BLaER1 (cell line): ENCODE data around the gene PLTP.

ENCODE experiments used
- H3K27ac ChIP-seq: shearing (Covaris generic); formaldehyde crosslinking; 2 replicates; pipeline ENCODE4 v1.8.1; 2022
- H3K27me3 ChIP-seq: shearing (Covaris generic); formaldehyde crosslinking; 2 replicates; pipeline ENCODE4 v1.8.1; 2022
- H3K36me3 ChIP-seq: shearing (Covaris generic); formaldehyde crosslinking; 2 replicates; pipeline ENCODE4 v1.8.1; 2022
- H3K4me1 ChIP-seq: shearing (Covaris generic); formaldehyde crosslinking; 2 replicates; pipeline ENCODE4 v1.8.1; 2022
- H3K4me2 ChIP-seq: shearing (Covaris generic); formaldehyde crosslinking; 2 replicates; pipeline ENCODE4 v1.8.1; 2022
- H3K4me3 ChIP-seq: shearing (Covaris generic); formaldehyde crosslinking; 2 replicates; pipeline ENCODE4 v1.8.1; 2022
- H3K9ac ChIP-seq: shearing (Covaris generic); formaldehyde crosslinking; 2 replicates; pipeline ENCODE4 v1.8.1; 2022
- H3K9me3 ChIP-seq: shearing (Covaris generic); formaldehyde crosslinking; 2 replicates; pipeline ENCODE4 v1.8.1; 2022
- H4K20me1 ChIP-seq: shearing (Covaris generic); formaldehyde crosslinking; 2 replicates; pipeline ENCODE4 v1.8.1; 2022
- Cebpa-rat ChIP-seq: shearing (Covaris generic); IDR thresholded peaks from 2 replicates; pipeline ENCODE4 v1.8.1; 2022

Gene PLTP

DNA sequence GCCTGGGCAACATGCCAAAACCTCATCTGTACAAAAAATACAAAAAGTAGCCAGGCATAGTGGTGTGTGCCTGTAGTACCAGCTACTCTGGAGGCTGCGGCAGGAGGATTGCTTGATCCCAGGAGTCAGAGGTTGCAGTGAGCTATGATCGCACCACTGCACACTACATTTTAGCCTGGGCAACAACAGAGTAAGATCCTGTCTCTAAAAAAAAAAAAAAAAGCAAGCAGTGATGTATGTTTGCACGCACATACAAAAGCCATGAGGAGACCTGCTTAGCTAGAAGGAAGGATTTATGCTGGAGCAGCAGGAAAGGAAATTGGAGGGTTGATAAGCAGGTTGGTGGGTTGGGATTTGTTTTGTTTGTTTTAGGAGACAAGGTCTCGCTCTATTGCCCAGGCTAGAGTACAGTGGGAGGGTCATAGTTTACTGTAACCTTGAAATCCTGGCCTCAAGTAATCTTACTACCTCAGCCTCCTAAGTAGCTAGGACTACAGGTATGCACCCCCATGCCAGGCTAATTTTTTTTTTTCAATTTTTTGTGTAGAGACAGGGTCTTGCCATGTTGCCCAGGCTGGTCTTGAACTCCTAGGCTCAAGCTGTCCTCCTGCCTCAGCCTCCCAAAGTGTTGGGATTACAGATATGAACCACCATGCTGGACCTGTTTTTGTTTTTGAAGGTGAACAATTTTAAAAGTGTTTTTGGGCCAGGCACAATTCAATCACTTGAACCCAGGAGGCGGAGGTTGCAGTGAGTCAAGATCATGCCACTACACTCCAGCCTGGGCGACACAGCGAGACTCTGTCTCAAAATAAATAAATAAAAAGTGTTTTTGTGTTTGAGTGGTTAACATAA lies 50.5 kb downstream of the PLTP start:
- H3K4me2 ChIP-seq = peak overlapping the region; percentile 4; the same call in 1 of the 2 replicates
- H3K27me3 ChIP-seq = no peaks in the 10 kb centered on the region
- no peak overlapping the region for H3K27ac ChIP-seq
- H3K9ac ChIP-seq = no peak overlapping the region
- peaks cover 27% of the 10 kb centered on the region for H3K4me1 ChIP-seq
- 0 out of 2 replicates have a peak, but pooled peaks cover 5% of the 10 kb centered on the region for H3K36me3 ChIP-seq
- H3K4me3 ChIP-seq = no peak overlapping the region
- H4K20me1 ChIP-seq = 0 out of 2 replicates have a peak, but pooled peaks cover 10% of the 10 kb centered on the region
- no peaks in the 10 kb centered on the region for H3K9me3 ChIP-seq
- TF ChIP-seq Cebpa-rat = no peak

- H3K4me2 ChIP-seq = peak overlapping the region; percentile 4; the same call in 1 of the 2 replicates
- no peak overlapping the region for H3K9ac ChIP-seq
- H3K4me1 ChIP-seq = peaks cover 34% of the 10 kb centered on the region
- no peaks in the 10 kb centered on the region for H3K27me3 ChIP-seq
- H3K36me3 ChIP-seq = 0 out of 2 replicates have a peak, but pooled peaks cover 5% of the 10 kb centered on the region
- 0 out of 2 replicates have a peak, but pooled peaks cover 2% of the 10 kb centered on the region for H4K20me1 ChIP-seq
- no peaks in the 10 kb centered on the region for H3K9me3 ChIP-seq
- no peak for TF ChIP-seq Cebpa-rat
- no peak overlapping the region for H3K4me3 ChIP-seq
- no peak overlapping the region for H3K27ac ChIP-seq
These were observed 51.3 kb downstream of the PLTP start for GRCh38 chr20:45860560-45861220.

GRCh38 chr20:45859916-45860315 lies 52.0 kb downstream of the PLTP start:
- TF ChIP-seq Cebpa-rat = no peak
- Histone ChIP-seq H3K36me3 (peaks cover 9% of the 10 kb centered on the region), H3K9me3 (no peaks in the 10 kb centered on the region), H3K4me1 (peaks cover 35% of the 10 kb centered on the region), H3K9ac (no peak overlapping the region), H3K27ac (no peak overlapping the region), H3K4me3 (no peak overlapping the region), H3K4me2 (no peak overlapping the region), H4K20me1 (no peaks in the 10 kb centered on the region), H3K27me3 (no peaks in the 10 kb centered on the region)

DNA sequence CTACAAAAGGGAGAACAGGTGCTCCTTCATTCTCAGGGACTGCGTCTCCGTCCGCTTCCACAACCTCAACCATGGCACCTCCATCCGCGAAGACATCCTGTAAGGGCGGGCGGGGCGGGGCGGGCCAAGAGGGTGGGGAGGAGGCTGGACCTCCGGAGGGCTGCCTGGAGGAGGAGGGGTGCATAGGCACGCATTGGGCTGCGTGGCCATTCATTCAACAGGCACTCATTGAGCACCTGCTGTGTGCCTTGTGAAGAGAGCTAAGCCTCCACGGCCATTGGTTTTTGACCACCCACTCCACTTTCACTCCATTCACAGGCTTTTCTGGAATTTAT lies 54.1 kb downstream of the PLTP start:
- H3K27ac ChIP-seq = peak overlapping the region; percentile 71; the same call in 1 of the 2 replicates
- H3K4me3 ChIP-seq = peak overlapping the region; percentile 90

DNA sequence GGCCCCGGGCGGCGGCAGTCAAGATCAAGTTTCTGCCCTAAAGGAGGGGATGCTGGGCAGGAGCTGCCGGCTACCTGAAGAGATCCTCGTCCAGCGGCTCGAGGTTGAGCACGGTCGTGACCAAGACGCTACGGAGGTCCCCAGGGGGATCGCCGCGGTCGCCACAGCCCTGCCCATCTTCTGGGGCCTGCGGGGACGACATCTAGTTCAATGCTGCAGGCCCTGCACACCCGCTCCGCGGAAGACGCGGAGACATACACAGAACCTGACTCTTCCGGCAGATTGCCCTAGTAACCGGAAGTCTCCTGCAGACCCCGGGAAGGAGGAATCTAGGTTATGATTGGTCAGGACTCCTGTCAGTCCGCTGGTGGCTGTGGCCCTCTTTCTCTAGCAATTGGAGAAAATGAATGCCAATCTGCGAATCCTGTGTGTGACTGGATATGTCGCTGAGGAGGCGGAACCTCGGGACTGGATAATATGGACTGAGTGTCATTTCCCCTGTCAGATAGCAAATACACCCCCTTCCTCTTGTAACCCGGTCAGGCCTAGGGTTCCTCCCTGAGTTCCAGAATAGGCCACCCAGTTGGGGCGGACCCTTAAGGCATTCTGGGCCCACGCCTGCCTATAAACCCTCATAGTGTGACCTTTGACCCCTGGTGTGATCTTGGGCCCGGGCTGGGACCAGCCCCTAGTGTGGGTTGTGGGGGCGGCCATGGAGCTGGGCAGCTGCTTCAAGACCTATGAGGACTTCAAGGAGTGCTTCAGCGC lies 54.7 kb downstream of the PLTP start, which contains the start of the genes ACOT8 and ZSWIM3:
TSS of gene ACOT8 (minus strand) at position 279 of the 768 bp plus-strand sequence. CDS start at position 202, 77 bp downstream.
TSS of gene ZSWIM3 (plus strand) at position 501 of the 768 bp plus-strand sequence. CDS start at position 713, 212 bp downstream.
- peak within 1 kb of the TSS; percentile 87 for H3K9ac ChIP-seq
- peaks cover 35% of the 10 kb centered on the region for H3K36me3 ChIP-seq
- H3K4me3 ChIP-seq = peak within 1 kb of the TSS; percentile 90
- no peaks in the 10 kb centered on the region for H3K27me3 ChIP-seq
- H3K27ac ChIP-seq = peak within 1 kb of the TSS; percentile 83
- H3K4me1 ChIP-seq = peaks cover 35% of the 10 kb centered on the region
- no peak for TF ChIP-seq Cebpa-rat
- H3K4me2 ChIP-seq = peak within 1 kb of the TSS; percentile 94
- no peaks in the 10 kb centered on the region for H4K20me1 ChIP-seq
- no peaks in the 10 kb centered on the region for H3K9me3 ChIP-seq

More for the DNA sequence above, 54.1 kb downstream of the PLTP start:
- Histone ChIP-seq H4K20me1 (no peaks in the 10 kb centered on the region), H3K4me1 (peaks cover 35% of the 10 kb centered on the region), H3K27me3 (no peaks in the 10 kb centered on the region), H3K9ac (peak overlapping the region; percentile 79), H3K4me2 (peak overlapping the region; percentile 90), H3K36me3 (peaks cover 29% of the 10 kb centered on the region), H3K9me3 (no peaks in the 10 kb centered on the region)
- no peak for TF ChIP-seq Cebpa-rat

- Histone ChIP-seq H3K27me3 (no peaks in the 10 kb centered on the region), H3K36me3 (peaks cover 64% of the 10 kb centered on the region), H3K9me3 (no peaks in the 10 kb centered on the region), H3K27ac (no peak overlapping the region), H4K20me1 (no peaks in the 10 kb centered on the region), H3K4me2 (no peak overlapping the region), H3K4me3 (no peak overlapping the region), H3K4me1 (peaks cover 19% of the 10 kb centered on the region), H3K9ac (no peak overlapping the region)
- TF ChIP-seq Cebpa-rat = no peak
These were observed 58.5 kb downstream of the PLTP start for GRCh38 chr20:45853484-45853883.

GRCh38 chr20:45852326-45852725 lies 59.6 kb downstream of the PLTP start:
- no peaks in the 10 kb centered on the region for H3K9me3 ChIP-seq
- no peak overlapping the region for H3K4me3 ChIP-seq
- no peak overlapping the region for H3K4me2 ChIP-seq
- TF ChIP-seq Cebpa-rat = no peak
- H3K4me1 ChIP-seq = peaks cover 13% of the 10 kb centered on the region
- H3K27me3 ChIP-seq = no peaks in the 10 kb centered on the region
- H4K20me1 ChIP-seq = no peaks in the 10 kb centered on the region
- H3K9ac ChIP-seq = no peak overlapping the region
- peaks cover 75% of the 10 kb centered on the region for H3K36me3 ChIP-seq
- no peak overlapping the region for H3K27ac ChIP-seq

GRCh38 chr20:45851501-45851900 lies 60.5 kb downstream of the PLTP start:
- TF ChIP-seq Cebpa-rat = no peak
- H3K4me2 ChIP-seq = no peak overlapping the region
- no peak overlapping the region for H3K27ac ChIP-seq
- H3K4me1 ChIP-seq = peaks cover 9% of the 10 kb centered on the region
- H3K9ac ChIP-seq = no peak overlapping the region
- H4K20me1 ChIP-seq = no peaks in the 10 kb centered on the region
- H3K27me3 ChIP-seq = no peaks in the 10 kb centered on the region
- peaks cover 82% of the 10 kb centered on the region for H3K36me3 ChIP-seq
- H3K9me3 ChIP-seq = no peaks in the 10 kb centered on the region
- no peak overlapping the region for H3K4me3 ChIP-seq

GRCh38 chr20:45850926-45851325 lies 61.0 kb downstream of the PLTP start:
- H3K27ac ChIP-seq = no peak overlapping the region
- H3K9ac ChIP-seq = no peak overlapping the region
- H3K4me2 ChIP-seq = no peak overlapping the region
- no peak overlapping the region for H3K4me3 ChIP-seq
- peaks cover 88% of the 10 kb centered on the region for H3K36me3 ChIP-seq
- no peaks in the 10 kb centered on the region for H3K9me3 ChIP-seq
- H3K27me3 ChIP-seq = no peaks in the 10 kb centered on the region
- H4K20me1 ChIP-seq = no peaks in the 10 kb centered on the region
- TF ChIP-seq Cebpa-rat = no peak
- peaks cover 4% of the 10 kb centered on the region for H3K4me1 ChIP-seq
